Measurements from ENCODE around the gene ZNF414.
A peak's percentile ranks its signal among the peaks of the same experiment; 100 is the strongest.
"Not testable (repeated sequence)": the region's sequence is repeated elsewhere in the genome, so short reads cannot be mapped to it uniquely, and the experiment has no call there.

Gene ZNF414

DNA sequence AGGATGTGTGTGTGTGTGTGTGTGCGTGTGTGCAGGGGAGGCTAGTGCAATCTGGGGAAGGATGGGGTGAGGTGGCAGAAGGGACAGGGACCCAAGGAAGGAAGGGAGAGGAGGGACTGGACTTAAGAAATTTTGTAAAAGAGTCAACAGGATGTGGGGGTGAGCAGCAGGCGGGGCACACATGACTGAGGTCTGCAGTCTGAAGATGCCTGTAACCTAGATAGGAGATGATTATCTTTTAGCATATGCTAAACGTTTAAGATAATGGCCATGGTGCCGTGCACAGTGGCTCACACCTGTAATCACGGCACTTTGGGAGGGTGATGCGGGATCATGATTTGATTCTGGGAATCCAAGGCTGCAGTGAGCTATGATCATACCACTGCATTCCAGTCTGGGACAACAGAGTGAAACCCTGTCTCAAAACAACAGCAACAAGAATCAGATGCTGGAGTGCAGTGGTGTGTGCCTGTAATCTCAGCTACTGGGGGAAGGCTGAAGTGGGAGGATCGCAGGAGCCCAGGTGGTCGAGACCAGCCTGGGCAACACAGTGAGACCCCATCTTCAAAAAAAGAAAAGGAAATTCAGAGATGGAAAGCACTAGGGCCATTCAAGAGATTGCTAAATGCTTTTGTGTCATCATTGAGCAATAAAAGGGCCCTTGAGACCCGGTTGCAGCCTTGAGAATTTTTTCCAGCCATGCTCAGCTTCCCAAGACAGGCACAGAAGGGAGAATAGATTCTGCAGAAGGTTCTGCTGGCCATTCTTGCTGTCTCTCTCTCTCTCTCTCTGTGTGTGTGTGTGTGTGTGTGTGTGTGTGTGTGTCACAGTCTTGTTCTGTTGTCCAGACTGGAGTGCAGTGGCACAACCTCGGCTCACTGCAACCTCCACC, 3.8 kb upstream of the ZNF414 start:
- no peaks in the 10 kb centered on the region for H4K20me1 ChIP-seq (ENCODE audit: insufficient read depth, low read length, poor library complexity, severe bottlenecking)
- H3K4me1 ChIP-seq (ENCODE audit: insufficient read depth, low read length, poor library complexity, severe bottlenecking): peaks cover 31% of the 10 kb centered on the region
- no peaks in the 10 kb centered on the region for H3K9me2 ChIP-seq (replicated peaks; ENCODE audit: low read depth, low read length)
- H3K4me3 ChIP-seq (ENCODE audit: low read length, poor library complexity, severe bottlenecking): no peak overlapping the region
- peaks cover 7% of the 10 kb centered on the region; the same call in 1 of the 2 replicates for H3K79me2 ChIP-seq (ENCODE audit: insufficient read depth, low read length)
- no peak overlapping the region for H3K9ac ChIP-seq (ENCODE audit: low read depth, low read length, poor library complexity, severe bottlenecking)
- H3K36me3 ChIP-seq (ENCODE audit: insufficient read depth, low read length): no peaks in the 10 kb centered on the region
- H2AFZ ChIP-seq (ENCODE audit: low read length): no peak overlapping the region
- no peaks in the 10 kb centered on the region for H3K27me3 ChIP-seq (ENCODE audit: insufficient read depth, low read length, poor library complexity, severe bottlenecking)
- peak overlapping the region; percentile 53 for H3K4me2 ChIP-seq (ENCODE audit: low read depth, low read length, poor library complexity, severe bottlenecking)
- no peaks in the 10 kb centered on the region for H3K9me3 ChIP-seq (ENCODE audit: insufficient read depth, low read depth, low read length)
- no peaks in the 10 kb centered on the region for H3F3A ChIP-seq (ENCODE audit: low read depth)
- TF ChIP-seq, protein P1, sequence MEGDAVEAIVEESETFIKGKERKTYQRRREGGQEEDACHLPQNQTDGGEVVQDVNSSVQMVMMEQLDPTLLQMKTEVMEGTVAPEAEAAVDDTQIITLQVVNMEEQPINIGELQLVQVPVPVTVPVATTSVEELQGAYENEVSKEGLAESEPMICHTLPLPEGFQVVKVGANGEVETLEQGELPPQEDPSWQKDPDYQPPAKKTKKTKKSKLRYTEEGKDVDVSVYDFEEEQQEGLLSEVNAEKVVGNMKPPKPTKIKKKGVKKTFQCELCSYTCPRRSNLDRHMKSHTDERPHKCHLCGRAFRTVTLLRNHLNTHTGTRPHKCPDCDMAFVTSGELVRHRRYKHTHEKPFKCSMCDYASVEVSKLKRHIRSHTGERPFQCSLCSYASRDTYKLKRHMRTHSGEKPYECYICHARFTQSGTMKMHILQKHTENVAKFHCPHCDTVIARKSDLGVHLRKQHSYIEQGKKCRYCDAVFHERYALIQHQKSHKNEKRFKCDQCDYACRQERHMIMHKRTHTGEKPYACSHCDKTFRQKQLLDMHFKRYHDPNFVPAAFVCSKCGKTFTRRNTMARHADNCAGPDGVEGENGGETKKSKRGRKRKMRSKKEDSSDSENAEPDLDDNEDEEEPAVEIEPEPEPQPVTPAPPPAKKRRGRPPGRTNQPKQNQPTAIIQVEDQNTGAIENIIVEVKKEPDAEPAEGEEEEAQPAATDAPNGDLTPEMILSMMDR (conservative IDR thresholded peaks at IDR 0.05; ENCODE audit: low read length): no peak
- TF ChIP-seq EZH2phosphoT487 (IDR thresholded peaks at IDR 0.05; ENCODE audit: borderline replicate concordance): no peak

- Histone ChIP-seq H3K36me3 (ENCODE audit: insufficient read depth, low read length) (no peaks in the 10 kb centered on the region), H3K79me2 (ENCODE audit: insufficient read depth, low read length) (peaks cover 14% of the 10 kb centered on the region; the same call in 1 of the 2 replicates), H3K9me3 (ENCODE audit: insufficient read depth, low read depth, low read length) (no peaks in the 10 kb centered on the region), H3K9ac (ENCODE audit: low read depth, low read length, poor library complexity, severe bottlenecking) (no peak overlapping the region), H3K4me3 (ENCODE audit: low read length, poor library complexity, severe bottlenecking) (no peak overlapping the region), H3K9me2 (replicated peaks; ENCODE audit: low read depth, low read length) (no peaks in the 10 kb centered on the region), H4K20me1 (ENCODE audit: insufficient read depth, low read length, poor library complexity, severe bottlenecking) (no peaks in the 10 kb centered on the region), H3K4me2 (ENCODE audit: low read depth, low read length, poor library complexity, severe bottlenecking) (no peak overlapping the region), H3K27me3 (ENCODE audit: insufficient read depth, low read length, poor library complexity, severe bottlenecking) (no peaks in the 10 kb centered on the region), H3K4me1 (ENCODE audit: insufficient read depth, low read length, poor library complexity, severe bottlenecking) (peaks cover 38% of the 10 kb centered on the region), H3F3A (ENCODE audit: low read depth) (no peaks in the 10 kb centered on the region), H2AFZ (ENCODE audit: low read length) (no peak overlapping the region)
- no peak for TF ChIP-seq EZH2phosphoT487 (IDR thresholded peaks at IDR 0.05; ENCODE audit: borderline replicate concordance)
These were observed 1.4 kb upstream of the ZNF414 start for GRCh38 chr19:8515317-8515716.

DNA sequence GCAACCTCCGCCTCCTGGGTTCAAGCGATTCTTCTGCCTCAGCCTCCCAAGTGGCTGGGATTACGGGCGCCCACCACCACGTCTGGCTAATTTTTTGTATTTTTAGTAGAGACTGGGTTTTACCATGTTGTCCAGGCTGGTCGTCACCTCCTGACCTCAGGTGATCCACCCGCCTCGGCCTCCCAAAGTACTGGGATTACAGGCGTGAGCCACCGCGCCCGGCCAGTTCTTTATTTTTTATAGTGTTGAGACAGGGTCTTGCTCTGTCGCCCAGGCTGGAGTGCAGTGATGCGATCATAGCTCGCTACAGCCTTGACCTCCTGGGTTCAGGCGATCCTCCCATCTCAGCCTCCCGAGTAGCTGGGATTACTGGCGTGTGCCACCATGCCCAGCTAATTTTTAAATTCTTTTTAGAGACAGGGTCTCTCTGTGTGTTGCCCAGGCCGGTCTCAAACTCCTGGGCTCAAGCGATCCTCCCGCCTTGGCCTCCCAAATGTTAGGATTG, 590 bp upstream of the ZNF414 start:
- H3K79me2 ChIP-seq (ENCODE audit: insufficient read depth, low read length): peaks cover 14% of the 10 kb centered on the region; the same call in 1 of the 2 replicates
- H3K36me3 ChIP-seq (ENCODE audit: insufficient read depth, low read length); H3K9me3 ChIP-seq (ENCODE audit: insufficient read depth, low read depth, low read length); H3K27me3 ChIP-seq (ENCODE audit: insufficient read depth, low read length, poor library complexity, severe bottlenecking); H3K9me2 ChIP-seq (replicated peaks; ENCODE audit: low read depth, low read length); H3F3A ChIP-seq (ENCODE audit: low read depth); H4K20me1 ChIP-seq (ENCODE audit: insufficient read depth, low read length, poor library complexity, severe bottlenecking): not testable (repeated sequence)
- H3K4me1 ChIP-seq (ENCODE audit: insufficient read depth, low read length, poor library complexity, severe bottlenecking): peaks cover 38% of the 10 kb centered on the region
- peak overlapping the region; percentile 93 for H3K9ac ChIP-seq (ENCODE audit: low read depth, low read length, poor library complexity, severe bottlenecking)
- peak overlapping the region; percentile 82 for H3K4me3 ChIP-seq (ENCODE audit: low read length, poor library complexity, severe bottlenecking)
- H3K4me2 ChIP-seq (ENCODE audit: low read depth, low read length, poor library complexity, severe bottlenecking): peak overlapping the region; percentile 86
- peak overlapping the region; percentile 89; the same call in 1 of the 2 replicates for H2AFZ ChIP-seq (ENCODE audit: low read length)

DNA sequence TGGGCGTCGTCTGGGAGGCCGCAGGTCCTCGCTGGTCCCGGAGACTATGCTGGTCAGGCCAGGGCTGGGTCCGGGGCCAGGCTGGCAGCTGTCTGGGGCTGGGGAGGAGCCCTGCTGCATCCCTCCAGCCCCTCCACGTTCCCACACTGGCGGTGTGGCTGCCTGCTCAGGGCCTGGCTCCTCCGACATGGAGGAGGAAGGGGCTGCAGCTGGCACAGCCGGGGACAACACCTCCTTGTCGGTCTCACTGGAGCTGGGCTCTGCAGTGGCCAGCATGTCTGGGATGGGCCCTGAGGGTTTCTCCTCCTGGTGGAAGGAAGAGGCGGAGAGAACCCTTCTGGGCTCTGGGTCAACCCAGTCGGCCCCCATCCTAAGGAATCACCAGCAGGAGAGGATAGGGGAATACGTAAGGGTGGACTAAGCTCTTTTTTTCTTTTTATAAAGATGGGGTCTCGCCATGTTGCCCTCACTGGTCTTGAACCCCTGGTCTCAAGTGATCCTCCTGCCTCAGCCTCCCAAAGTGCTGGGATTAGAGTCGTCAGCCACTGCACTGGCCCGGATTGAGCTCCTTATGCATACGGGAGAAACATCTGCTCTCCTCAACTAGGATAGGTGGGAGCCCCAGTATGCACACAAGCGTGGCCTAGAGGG, 806 bp downstream of the ZNF414 start:
- peak overlapping the region; percentile 82 for H3K4me3 ChIP-seq (ENCODE audit: low read length, poor library complexity, severe bottlenecking)
- no peaks in the 10 kb centered on the region for H4K20me1 ChIP-seq (ENCODE audit: insufficient read depth, low read length, poor library complexity, severe bottlenecking)
- peaks cover 14% of the 10 kb centered on the region; the same call in 1 of the 2 replicates for H3K79me2 ChIP-seq (ENCODE audit: insufficient read depth, low read length)
- H3F3A ChIP-seq (ENCODE audit: low read depth): no peaks in the 10 kb centered on the region
- H3K36me3 ChIP-seq (ENCODE audit: insufficient read depth, low read length): no peaks in the 10 kb centered on the region
- H3K9ac ChIP-seq (ENCODE audit: low read depth, low read length, poor library complexity, severe bottlenecking): peak overlapping the region; percentile 93
- TF ChIP-seq EZH2phosphoT487 (IDR thresholded peaks at IDR 0.05; ENCODE audit: borderline replicate concordance): no peak
- TF ChIP-seq, protein P1 (conservative IDR thresholded peaks at IDR 0.05; ENCODE audit: low read length): no peak
- H2AFZ ChIP-seq (ENCODE audit: low read length): peak overlapping the region; percentile 89
- H3K4me1 ChIP-seq (ENCODE audit: insufficient read depth, low read length, poor library complexity, severe bottlenecking): peaks cover 37% of the 10 kb centered on the region
- no peaks in the 10 kb centered on the region for H3K9me2 ChIP-seq (replicated peaks; ENCODE audit: low read depth, low read length)
- no peaks in the 10 kb centered on the region for H3K27me3 ChIP-seq (ENCODE audit: insufficient read depth, low read length, poor library complexity, severe bottlenecking)
- peak overlapping the region; percentile 99 for H3K4me2 ChIP-seq (ENCODE audit: low read depth, low read length, poor library complexity, severe bottlenecking)
- no peaks in the 10 kb centered on the region for H3K9me3 ChIP-seq (ENCODE audit: insufficient read depth, low read depth, low read length)
